ENCODE measurements around the gene CXCL8.

DNA sequence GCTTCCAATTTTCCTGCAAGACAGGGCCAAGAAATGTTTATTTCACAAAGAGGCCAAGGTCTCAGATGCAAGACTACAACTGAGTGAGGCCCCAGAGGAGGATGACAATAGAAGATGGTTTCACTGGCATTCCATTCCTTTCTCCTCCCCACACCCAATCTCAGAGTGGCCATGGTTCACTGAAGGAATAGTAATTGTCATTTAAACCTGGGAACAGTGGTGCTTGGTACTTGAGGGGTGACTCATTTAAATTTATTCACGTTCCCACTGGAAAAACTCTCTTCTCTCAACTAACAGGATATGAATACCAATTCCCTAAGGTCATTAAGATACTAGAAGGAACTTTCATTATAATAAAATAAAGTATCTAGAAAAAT lies 35.3 kb upstream of the CXCL8 start:
- TF ChIP-seq CHD2 (IDR thresholded peaks at IDR 0.05; ENCODE audit: low read length, partially characterized antibody) = no peak
- TF ChIP-seq NFIC (IDR thresholded peaks at IDR 0.05; ENCODE audit: borderline replicate concordance) = no peak
- TF ChIP-seq, protein P1, sequence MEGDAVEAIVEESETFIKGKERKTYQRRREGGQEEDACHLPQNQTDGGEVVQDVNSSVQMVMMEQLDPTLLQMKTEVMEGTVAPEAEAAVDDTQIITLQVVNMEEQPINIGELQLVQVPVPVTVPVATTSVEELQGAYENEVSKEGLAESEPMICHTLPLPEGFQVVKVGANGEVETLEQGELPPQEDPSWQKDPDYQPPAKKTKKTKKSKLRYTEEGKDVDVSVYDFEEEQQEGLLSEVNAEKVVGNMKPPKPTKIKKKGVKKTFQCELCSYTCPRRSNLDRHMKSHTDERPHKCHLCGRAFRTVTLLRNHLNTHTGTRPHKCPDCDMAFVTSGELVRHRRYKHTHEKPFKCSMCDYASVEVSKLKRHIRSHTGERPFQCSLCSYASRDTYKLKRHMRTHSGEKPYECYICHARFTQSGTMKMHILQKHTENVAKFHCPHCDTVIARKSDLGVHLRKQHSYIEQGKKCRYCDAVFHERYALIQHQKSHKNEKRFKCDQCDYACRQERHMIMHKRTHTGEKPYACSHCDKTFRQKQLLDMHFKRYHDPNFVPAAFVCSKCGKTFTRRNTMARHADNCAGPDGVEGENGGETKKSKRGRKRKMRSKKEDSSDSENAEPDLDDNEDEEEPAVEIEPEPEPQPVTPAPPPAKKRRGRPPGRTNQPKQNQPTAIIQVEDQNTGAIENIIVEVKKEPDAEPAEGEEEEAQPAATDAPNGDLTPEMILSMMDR (IDR thresholded peaks at IDR 0.05) = no peak
